Jurkat, Clone E6-1 (cell line): ENCODE measurements around the gene MEN1. TPM values are rescaled to one million over a fixed set of nuclear protein-coding genes. Genes with fewer than 3 reads are reported as not detected.

ENCODE experiments used
- DNase-seq: peaks from one replicate; pipeline ENCODE4 v3.0.0-alpha.2; 2011; ENCODE audit warnings: low read depth, low spot score
- H3K4me3 ChIP-seq: 2 replicates; pipeline ENCODE4 v1.5.1; 2011; ENCODE audit warnings: mild to moderate bottlenecking, low read length, control low read depth, moderate library complexity
- polyA plus RNA-seq: library from polyadenylated mRNA; unstranded; fragments of >200 nt; gene quantifications from one replicate; pipeline ENCODE4 v1.2.1, GENCODE V29; 2012; ENCODE audit warnings: missing spikeins; ENCODE audit not compliant: insufficient read length, insufficient read depth

MEN1 gene
- 71.2 TPM for polyA plus RNA-seq

GRCh38 chr11:64810271-64810890 lies at the start of gene MEN1:
Gene MEN1, minus strand, starts transcription at chr11:64810551. Its CDS starts 442 bp downstream, at chr11:64810109.
- H3K4me3 ChIP-seq: peak within 1 kb of the TSS; percentile 80
- peak; percentile 84 for DNase-seq

GRCh38 chr11:64859542-64860414 lies 49.4 kb upstream of the MEN1 start:
- H3K4me3 ChIP-seq: peak overlapping the region; percentile 49
- peak; percentile 92 for DNase-seq

GRCh38 chr11:64858467-64859263 lies 48.3 kb upstream of the MEN1 start:
- DNase-seq: peak; percentile 66
- H3K4me3 ChIP-seq: peak overlapping the region; percentile 49

GRCh38 chr11:64857485-64857884 lies 47.1 kb upstream of the MEN1 start:
- no peak for DNase-seq
- H3K4me3 ChIP-seq: no peak overlapping the region

- H3K4me3 ChIP-seq: no peak overlapping the region
- DNase-seq: no peak
These were observed 46.3 kb upstream of the MEN1 start for GRCh38 chr11:64856382-64857227.

- no peak for DNase-seq
- no peak overlapping the region for H3K4me3 ChIP-seq
These were observed 45.4 kb upstream of the MEN1 start for GRCh38 chr11:64855596-64856304.

- H3K4me3 ChIP-seq: no peak overlapping the region
- DNase-seq: no peak
These were observed 44.5 kb upstream of the MEN1 start for GRCh38 chr11:64854534-64855502.

GRCh38 chr11:64854157-64854533 lies 43.8 kb upstream of the MEN1 start:
- H3K4me3 ChIP-seq: no peak overlapping the region
- no peak for DNase-seq

- H3K4me3 ChIP-seq: no peak overlapping the region
- no peak for DNase-seq
These were observed 43.4 kb upstream of the MEN1 start for GRCh38 chr11:64853709-64854108.

GRCh38 chr11:64852804-64853509 lies 42.6 kb upstream of the MEN1 start:
- H3K4me3 ChIP-seq: no peak overlapping the region
- DNase-seq: no peak

GRCh38 chr11:64851831-64852351 lies 41.5 kb upstream of the MEN1 start:
- no peak for DNase-seq
- H3K4me3 ChIP-seq: no peak overlapping the region

- DNase-seq: no peak
- H3K4me3 ChIP-seq: no peak overlapping the region
These were observed 40.7 kb upstream of the MEN1 start for GRCh38 chr11:64850979-64851567.

- no peak overlapping the region for H3K4me3 ChIP-seq
These were observed 39.4 kb upstream of the MEN1 start for GRCh38 chr11:64849598-64850356.

GRCh38 chr11:64848826-64849597 lies 38.7 kb upstream of the MEN1 start:
- no peak overlapping the region for H3K4me3 ChIP-seq
- peak; percentile 70 for DNase-seq

More at GRCh38 chr11:64849598-64850356, 39.4 kb upstream of the MEN1 start:
- DNase-seq: no peak
